Stimulated activated CD8-positive, alpha-beta memory T cell treated with anti-CD3 and anti-CD28 coated beads, Interleukin-2, amount 100 ng/mL, for 48 hours (primary cell): ENCODE results near the gene MICAL3.

Experiments used
- DNase-seq, 2 donors: peaks; one replicate each; pipeline ENCODE4 v3.0.0-alpha.2; 2020; ENCODE audit warnings: low read depth in 2 of 2

Gene MICAL3

GRCh38 chr22:17955590-17956379 is 68.6 kb downstream of the MICAL3 start:
- DNase-seq = no peak

- no peak for DNase-seq
Observed at GRCh38 chr22:17954860-17955587, 69.3 kb downstream of the MICAL3 start.

GRCh38 chr22:17954200-17954859 is 70.0 kb downstream of the MICAL3 start:
- DNase-seq = no peak

- DNase-seq = no peak
Observed at GRCh38 chr22:17953147-17953546, 71.2 kb downstream of the MICAL3 start.

GRCh38 chr22:17952273-17952801 is 72.0 kb downstream of the MICAL3 start:
- no peak for DNase-seq

GRCh38 chr22:17951315-17951714 is 73.0 kb downstream of the MICAL3 start:
- DNase-seq = no peak

- no peak for DNase-seq
Observed at GRCh38 chr22:17950651-17951214, 73.6 kb downstream of the MICAL3 start.

GRCh38 chr22:17949642-17950473 is 74.5 kb downstream of the MICAL3 start:
- DNase-seq = no peak

GRCh38 chr22:17948101-17948500 is 76.3 kb downstream of the MICAL3 start:
- no peak for DNase-seq

GRCh38 chr22:17946662-17947367 is 77.5 kb downstream of the MICAL3 start:
- DNase-seq = no peak

- DNase-seq = no peak
Observed at GRCh38 chr22:17945888-17946648, 78.3 kb downstream of the MICAL3 start.

GRCh38 chr22:17945156-17945887 is 79.0 kb downstream of the MICAL3 start:
- DNase-seq = no peak

- DNase-seq = no peak
Observed at GRCh38 chr22:17944256-17944655, 80.1 kb downstream of the MICAL3 start.

GRCh38 chr22:17943533-17944249 is 80.7 kb downstream of the MICAL3 start:
- no peak for DNase-seq

- no peak for DNase-seq
Observed at GRCh38 chr22:17942721-17943120, 81.6 kb downstream of the MICAL3 start.

GRCh38 chr22:17941471-17942406 is 82.6 kb downstream of the MICAL3 start:
- no peak for DNase-seq

GRCh38 chr22:17939579-17939978 is 84.8 kb downstream of the MICAL3 start:
- no peak for DNase-seq
